B cell (primary cell): ENCODE results near the gene CUZD1. TPM values are rescaled to one million over a fixed set of nuclear protein-coding genes. Genes with fewer than 3 reads are reported as not detected.

Source experiments
- ATAC-seq: fragments of 200-7000 bp; cut with Tn5 transposase; one replicate; pipeline ENCODE4 v1.10.0; 2021; ENCODE audit warnings: low read depth, mild to moderate bottlenecking, moderate number of reproducible peaks, moderate library complexity
- CTCF ChIA-PET: fragments of 350-600 bp; sonication (Branson Sonifier 250); formaldehyde crosslinking; loops from one replicate; lab custom pipeline; 2021; ENCODE audit warnings: antibody characterized with exemption, inconsistent platforms; lab: Charles Lee
- POLR2A ChIA-PET: fragments of 350-600 bp; sonication (Branson Sonifier 250); formaldehyde crosslinking; loops from one replicate; lab custom pipeline; 2021; ENCODE audit warnings: antibody characterized with exemption; lab: Charles Lee
- DNase-seq: peaks from one replicate; pipeline ENCODE4 v3.0.0; 2013
- H2AFZ ChIP-seq: 2 replicates; pipeline ENCODE4 v1.6.1; 2012; ENCODE audit warnings: mild to moderate bottlenecking, low read depth, low read length; ENCODE audit not compliant: insufficient read depth, poor library complexity, severe bottlenecking
- H3K27ac ChIP-seq, 2 donors: 1 replicate in 1 of 2; 2 replicates in 1 of 2; pipeline ENCODE4 v1.5.1; 2012 to 2013; ENCODE audit warnings: low read length in 2 of 2, mild to moderate bottlenecking in 2 of 2, moderate library complexity in 1 of 2
- H3K27me3 ChIP-seq, 4 experiments: fragments of 200-600 bp in 1 of 4; sonication (generic) in 1 of 4; replicated peaks in 1 of 4; 1 replicate in 2 of 4; 2 replicates in 2 of 4; pipeline versions ENCODE4 v1.6.1 to v1.7.0; 2013 to 2016; ENCODE audit warnings: low read length in 3 of 4, mild to moderate bottlenecking in 2 of 4, mixed read lengths in 1 of 4, moderate library complexity in 1 of 4; ENCODE audit not compliant: insufficient read depth in 4 of 4, control insufficient read depth in 3 of 4; ENCODE audit errors: control extremely low read depth in 1 of 4
- H3K36me3 ChIP-seq, 2 experiments: replicated peaks in 1 of 2; 1 replicate in 1 of 2; 2 replicates in 1 of 2; pipeline versions ENCODE4 v1.6.1 to v1.7.1; 2013; ENCODE audit warnings: low read length in 1 of 2; ENCODE audit not compliant: insufficient read depth in 2 of 2, control insufficient read depth in 1 of 2; ENCODE audit errors: control extremely low read depth in 1 of 2, extremely low read depth in 1 of 2
- H3K4me1 ChIP-seq, 2 donors: fragments of 200-600 bp in 1 of 2; sonication (generic) in 1 of 2; 1 replicate in 1 of 2; 2 replicates in 1 of 2; pipeline versions ENCODE4 v1.5.1 to v1.6.1; 2013 to 2017; ENCODE audit warnings: low read length in 2 of 2; ENCODE audit not compliant: control insufficient read depth in 2 of 2, insufficient read depth in 2 of 2
- H3K4me2 ChIP-seq: replicated peaks from 2 replicates; pipeline ENCODE3; 2012; ENCODE audit warnings: mild to moderate bottlenecking, low read depth, low read length; ENCODE audit not compliant: poor library complexity, severe bottlenecking
- H3K4me3 ChIP-seq, 5 experiments: fragments of 200-600 bp in 1 of 5; sonication (generic) in 1 of 5; 1 replicate in 3 of 5; 2 replicates in 2 of 5; pipeline versions ENCODE4 v1.5.1 to v1.7.0; 2011 to 2016; ENCODE audit warnings: low read length in 4 of 5, mild to moderate bottlenecking in 4 of 5, low read depth in 2 of 5, control low read depth in 1 of 5, moderate library complexity in 1 of 5; ENCODE audit not compliant: insufficient read depth in 1 of 5; ENCODE audit errors: control extremely low read depth in 1 of 5, extremely low read depth in 1 of 5
- H3K79me2 ChIP-seq: fragments of 200-600 bp; sonication (generic); one replicate; pipeline ENCODE4 v1.6.0; 2016; ENCODE audit warnings: low read length; ENCODE audit not compliant: control insufficient read depth, insufficient read depth
- H3K9ac ChIP-seq: fragments of 200-600 bp; sonication (generic); 2 replicates; pipeline ENCODE4 v1.6.1; 2017; ENCODE audit warnings: mild to moderate bottlenecking, low read length, moderate library complexity
- H3K9me3 ChIP-seq, 3 donors: one replicate each; pipeline versions ENCODE4 v1.6.1 to v1.7.1; 2013; ENCODE audit warnings: low read length in 2 of 3; ENCODE audit not compliant: control insufficient read depth in 2 of 3, insufficient read depth in 1 of 3; ENCODE audit errors: control extremely low read depth in 1 of 3
- H4K20me1 ChIP-seq: 2 replicates; pipeline ENCODE4 v1.6.0; 2012; ENCODE audit warnings: mild to moderate bottlenecking, low read length; ENCODE audit not compliant: insufficient read depth, control insufficient read depth, poor library complexity, severe bottlenecking
- H3K27ac Mint-ChIP-seq: one replicate; pipeline ENCODE4 v1.8.0; 2021; ENCODE audit warnings: mixed read lengths
- H3K27me3 Mint-ChIP-seq: one replicate; pipeline ENCODE4 v1.8.0; 2021; ENCODE audit warnings: mixed read lengths
- H3K4me1 Mint-ChIP-seq: one replicate; pipeline ENCODE4 v1.8.0; 2021; ENCODE audit warnings: mixed read lengths
- H3K4me3 Mint-ChIP-seq: one replicate; pipeline ENCODE4 v1.8.0; 2021; ENCODE audit warnings: mixed read lengths
- H3K9me3 Mint-ChIP-seq: one replicate; pipeline ENCODE4 v1.8.0; 2022; ENCODE audit warnings: mixed read lengths; ENCODE audit not compliant: insufficient read depth
- EZH2 ChIP-seq: IDR thresholded peaks from 2 replicates; pipeline ENCODE4 v1.6.1; 2012; ENCODE audit warnings: borderline replicate concordance, low read depth, mild to moderate bottlenecking, moderate library complexity, low read length; ENCODE audit not compliant: insufficient read depth, poor library complexity, severe bottlenecking
- WGBS: methylation state at CpG from one replicate; pipeline ENCODE4 v1.1.5; 2013; ENCODE audit warnings: missing lambda C conversion rate; ENCODE audit not compliant: insufficient coverage; 5-methylcytosine and 5-hydroxymethylcytosine counted together
- intact Hi-C: fragments of 100-400 bp; cut with micrococcal nuclease; formaldehyde crosslinking; loops from one replicate; pipeline ENCODE4 v1.10.0; 2022
- polyA plus RNA-seq: library from polyadenylated mRNA; depleted of rRNA; stranded (reverse); fragments of >200 nt; gene quantifications from 2 replicates; pipeline ENCODE4 v1.2.3, GENCODE V29; 2012
- total RNA-seq, 2 donors: library from RNA; stranded (reverse); fragments of 120-200 nt in 1 of 2; gene quantifications; 1 replicate in 1 of 2; 2 replicates in 1 of 2; pipeline versions ENCODE4 v1.2.3 to v1.2.4, GENCODE V29; 2013 to 2022
- TF ChIP-seq, protein P1 (sequence below): fragments of 200-600 bp; IDR thresholded peaks from one replicate; pipeline ENCODE4 v1.8.0; 2022; ENCODE audit warnings: antibody characterized with exemption, mild to moderate bottlenecking

CUZD1 gene
- total and polyA plus RNA-seq, 2 donors (not counting 1 experiment from before 2014, with no cell fraction given) = 2.1 to 3.3 TPM

- Histone ChIP-seq H3K4me1 (no peaks in the 10 kb centered on the region), H3K9me3 (peaks cover 0 to 5% (median 0%) of the 10 kb centered on the region in 3 donors), H2AFZ (no peak overlapping the region), H3K27ac (no peak overlapping the region), H3K36me3 (peaks cover 2 to 22% of the 10 kb centered on the region in 2 experiments), H4K20me1 (no peaks in the 10 kb centered on the region), H3K9ac (no peak overlapping the region), H3K4me2 (no peak overlapping the region), H3K79me2 (no peaks in the 10 kb centered on the region), H3K4me3 (no peak overlapping the region), H3K27me3 (no peaks in the 10 kb centered on the region)
- H3K27ac Mint-ChIP-seq = no peak overlapping the region
- intact Hi-C loops = no loop called here
- no peaks in the 10 kb centered on the region for H3K9me3 Mint-ChIP-seq
- CTCF ChIA-PET = no interaction called here
- ATAC-seq (no peak), DNase-seq (no peak)
- peaks cover 6% of the 10 kb centered on the region for H3K4me1 Mint-ChIP-seq
- WGBS = 86% methylated on average over 4 of the region's 5 CpGs
- no peak overlapping the region for H3K4me3 Mint-ChIP-seq
- H3K27me3 Mint-ChIP-seq = no peaks in the 10 kb centered on the region
- POLR2A ChIA-PET = no interaction called here
- no peak for TF ChIP-seq EZH2
- TF ChIP-seq, protein P1, sequence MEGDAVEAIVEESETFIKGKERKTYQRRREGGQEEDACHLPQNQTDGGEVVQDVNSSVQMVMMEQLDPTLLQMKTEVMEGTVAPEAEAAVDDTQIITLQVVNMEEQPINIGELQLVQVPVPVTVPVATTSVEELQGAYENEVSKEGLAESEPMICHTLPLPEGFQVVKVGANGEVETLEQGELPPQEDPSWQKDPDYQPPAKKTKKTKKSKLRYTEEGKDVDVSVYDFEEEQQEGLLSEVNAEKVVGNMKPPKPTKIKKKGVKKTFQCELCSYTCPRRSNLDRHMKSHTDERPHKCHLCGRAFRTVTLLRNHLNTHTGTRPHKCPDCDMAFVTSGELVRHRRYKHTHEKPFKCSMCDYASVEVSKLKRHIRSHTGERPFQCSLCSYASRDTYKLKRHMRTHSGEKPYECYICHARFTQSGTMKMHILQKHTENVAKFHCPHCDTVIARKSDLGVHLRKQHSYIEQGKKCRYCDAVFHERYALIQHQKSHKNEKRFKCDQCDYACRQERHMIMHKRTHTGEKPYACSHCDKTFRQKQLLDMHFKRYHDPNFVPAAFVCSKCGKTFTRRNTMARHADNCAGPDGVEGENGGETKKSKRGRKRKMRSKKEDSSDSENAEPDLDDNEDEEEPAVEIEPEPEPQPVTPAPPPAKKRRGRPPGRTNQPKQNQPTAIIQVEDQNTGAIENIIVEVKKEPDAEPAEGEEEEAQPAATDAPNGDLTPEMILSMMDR = no peak
Observed at GRCh38 chr10:122850705-122851640, 5.3 kb upstream of the CUZD1 start.
